ENCODE measurements around the gene LMBRD2.

GRCh38 chr5:36151434-36152323 lies at the start of gene LMBRD2, which contains the start of gene SKP2:
- TF ChIP-seq, protein P1, sequence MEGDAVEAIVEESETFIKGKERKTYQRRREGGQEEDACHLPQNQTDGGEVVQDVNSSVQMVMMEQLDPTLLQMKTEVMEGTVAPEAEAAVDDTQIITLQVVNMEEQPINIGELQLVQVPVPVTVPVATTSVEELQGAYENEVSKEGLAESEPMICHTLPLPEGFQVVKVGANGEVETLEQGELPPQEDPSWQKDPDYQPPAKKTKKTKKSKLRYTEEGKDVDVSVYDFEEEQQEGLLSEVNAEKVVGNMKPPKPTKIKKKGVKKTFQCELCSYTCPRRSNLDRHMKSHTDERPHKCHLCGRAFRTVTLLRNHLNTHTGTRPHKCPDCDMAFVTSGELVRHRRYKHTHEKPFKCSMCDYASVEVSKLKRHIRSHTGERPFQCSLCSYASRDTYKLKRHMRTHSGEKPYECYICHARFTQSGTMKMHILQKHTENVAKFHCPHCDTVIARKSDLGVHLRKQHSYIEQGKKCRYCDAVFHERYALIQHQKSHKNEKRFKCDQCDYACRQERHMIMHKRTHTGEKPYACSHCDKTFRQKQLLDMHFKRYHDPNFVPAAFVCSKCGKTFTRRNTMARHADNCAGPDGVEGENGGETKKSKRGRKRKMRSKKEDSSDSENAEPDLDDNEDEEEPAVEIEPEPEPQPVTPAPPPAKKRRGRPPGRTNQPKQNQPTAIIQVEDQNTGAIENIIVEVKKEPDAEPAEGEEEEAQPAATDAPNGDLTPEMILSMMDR (optimal IDR thresholded peaks at IDR 0.05 in 1 of 3, IDR thresholded peaks at IDR 0.05 in 1 of 3, conservative IDR thresholded peaks at IDR 0.05 in 1 of 3; ENCODE audit: extremely low read depth in 1 of 3, insufficient read depth in 2 of 3, low read length in 3 of 3) = no peak
- TF ChIP-seq EZH2 (IDR thresholded peaks at IDR 0.05; ENCODE audit: low read length) = no peak

All from keratinocyte (primary cell).